Glomerular visceral epithelial cell (primary cell): ENCODE measurements around the gene ATRIP.
A peak's percentile ranks its signal among the peaks of the same experiment; 100 is the strongest.
"Not testable (repeated sequence)": the region's sequence is repeated elsewhere in the genome, so short reads cannot be mapped to it uniquely, and the experiment has no call there.

Experiments used
- DNase-seq: peaks from one replicate; pipeline ENCODE4 v3.0.0-alpha.2; 2016; ENCODE audit errors: extremely low spot score

ATRIP gene

DNA sequence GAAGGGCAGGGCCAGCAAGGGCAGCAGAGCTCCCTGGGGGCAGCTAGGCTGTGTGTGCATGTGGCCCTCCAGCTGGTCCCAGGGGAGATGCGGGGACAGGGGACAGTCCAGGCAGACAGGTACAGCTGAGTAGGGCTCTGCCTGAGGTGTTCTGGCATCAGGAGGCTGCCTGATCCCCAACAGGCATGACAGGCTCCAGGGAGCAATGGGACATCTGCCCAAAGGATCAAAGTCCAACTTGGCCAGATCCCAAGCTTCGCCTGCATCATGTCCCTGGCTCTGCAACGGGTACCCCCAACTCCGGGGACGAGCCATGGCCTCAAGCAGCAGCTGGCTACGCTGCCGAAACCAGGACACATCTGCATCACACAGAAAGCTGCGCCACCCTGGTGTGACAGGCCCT, 21.8 kb downstream of the ATRIP start:
- no peak for DNase-seq

GRCh38 chr3:48469046-48469915, 22.7 kb downstream of the ATRIP start:
- no peak for DNase-seq

- DNase-seq, result no peak
These were observed 23.7 kb downstream of the ATRIP start for GRCh38 chr3:48470286-48470685.

GRCh38 chr3:48472673-48472922, 26.1 kb downstream of the ATRIP start:
- no peak for DNase-seq

DNA sequence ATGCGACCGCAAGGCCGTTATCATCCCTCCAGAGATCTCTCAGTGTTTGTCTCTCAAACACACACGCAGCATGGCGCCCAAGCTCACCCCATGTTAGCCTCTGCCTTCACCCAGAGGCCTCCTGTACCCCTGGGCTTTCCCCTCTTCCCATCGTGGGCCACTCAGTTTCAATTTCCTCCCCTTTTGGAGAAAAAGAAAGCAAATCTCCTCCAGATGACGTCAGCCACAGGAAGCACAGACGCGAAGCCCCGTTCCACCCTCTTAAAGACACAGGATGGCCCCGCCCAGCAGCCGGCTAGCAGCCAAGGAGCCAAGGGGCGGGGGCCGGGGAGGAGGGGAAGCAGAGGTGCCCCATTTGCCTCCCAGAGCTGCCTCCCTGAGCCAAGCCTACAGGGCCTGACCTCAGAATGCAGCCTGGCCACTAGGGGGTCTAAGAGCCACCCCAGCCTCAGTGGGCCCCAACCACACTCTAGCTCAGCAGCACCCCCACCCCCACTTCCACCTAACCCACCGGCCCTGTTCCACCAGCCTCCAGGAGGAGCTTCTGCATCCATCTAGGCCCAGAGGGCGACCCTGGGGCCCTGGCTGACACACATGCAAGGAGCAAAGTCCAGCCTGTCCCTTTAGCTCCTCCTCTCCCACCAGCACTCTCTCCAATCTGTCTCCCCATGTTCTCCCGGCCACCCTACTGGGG, 26.5 kb downstream of the ATRIP start:
- peak; percentile 95 for DNase-seq

GRCh38 chr3:48473617-48473952, 27.0 kb downstream of the ATRIP start:
- DNase-seq, result no peak

- DNase-seq, result not testable (repeated sequence)
These were observed 27.5 kb downstream of the ATRIP start for GRCh38 chr3:48474031-48474430.

- DNase-seq, result no peak
These were observed 28.1 kb downstream of the ATRIP start for GRCh38 chr3:48474619-48475018.

GRCh38 chr3:48475188-48475587, 28.7 kb downstream of the ATRIP start:
- no peak for DNase-seq

DNA sequence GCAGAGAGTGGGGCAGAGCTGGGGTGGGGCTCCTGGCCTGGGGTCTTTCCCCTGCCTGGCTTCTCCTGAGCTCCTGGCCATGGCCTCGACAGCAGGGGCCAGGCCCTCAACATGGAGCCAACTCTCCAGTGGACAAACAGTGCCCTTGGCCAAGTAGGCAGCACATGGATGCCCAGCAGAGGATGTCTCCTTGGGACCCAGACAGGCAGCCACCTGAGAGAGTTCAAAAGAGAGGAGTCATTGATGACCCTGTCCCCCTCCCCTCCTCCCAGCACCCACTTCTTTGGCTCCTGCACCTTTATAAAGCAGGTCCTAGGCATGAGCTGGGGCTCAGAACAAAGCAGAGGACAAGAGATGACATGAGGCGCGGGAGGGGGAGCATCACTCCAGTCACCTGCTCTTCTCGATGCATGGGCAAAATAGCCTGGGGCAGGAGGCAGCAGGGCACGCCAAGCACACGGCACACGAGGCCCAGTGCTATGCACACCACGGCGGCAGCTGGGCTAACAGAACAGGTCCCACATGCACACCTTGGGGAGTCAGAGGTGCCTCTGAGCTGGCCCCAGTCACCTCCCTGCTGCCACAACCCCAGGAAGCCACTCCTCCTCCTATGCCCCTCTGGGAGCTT, 30.0 kb downstream of the ATRIP start:
- DNase-seq, result no peak

- DNase-seq, result no peak
These were observed 31.5 kb downstream of the ATRIP start for GRCh38 chr3:48477959-48478520.

- DNase-seq, result no peak
These were observed 32.4 kb downstream of the ATRIP start for GRCh38 chr3:48478626-48479555.

- DNase-seq, result not testable (repeated sequence)
These were observed 34.4 kb downstream of the ATRIP start for GRCh38 chr3:48480891-48481290.

GRCh38 chr3:48482822-48483221, 36.3 kb downstream of the ATRIP start:
- DNase-seq, result not testable (repeated sequence)

- no peak for DNase-seq
These were observed 40.4 kb downstream of the ATRIP start for GRCh38 chr3:48486952-48487351.

DNA sequence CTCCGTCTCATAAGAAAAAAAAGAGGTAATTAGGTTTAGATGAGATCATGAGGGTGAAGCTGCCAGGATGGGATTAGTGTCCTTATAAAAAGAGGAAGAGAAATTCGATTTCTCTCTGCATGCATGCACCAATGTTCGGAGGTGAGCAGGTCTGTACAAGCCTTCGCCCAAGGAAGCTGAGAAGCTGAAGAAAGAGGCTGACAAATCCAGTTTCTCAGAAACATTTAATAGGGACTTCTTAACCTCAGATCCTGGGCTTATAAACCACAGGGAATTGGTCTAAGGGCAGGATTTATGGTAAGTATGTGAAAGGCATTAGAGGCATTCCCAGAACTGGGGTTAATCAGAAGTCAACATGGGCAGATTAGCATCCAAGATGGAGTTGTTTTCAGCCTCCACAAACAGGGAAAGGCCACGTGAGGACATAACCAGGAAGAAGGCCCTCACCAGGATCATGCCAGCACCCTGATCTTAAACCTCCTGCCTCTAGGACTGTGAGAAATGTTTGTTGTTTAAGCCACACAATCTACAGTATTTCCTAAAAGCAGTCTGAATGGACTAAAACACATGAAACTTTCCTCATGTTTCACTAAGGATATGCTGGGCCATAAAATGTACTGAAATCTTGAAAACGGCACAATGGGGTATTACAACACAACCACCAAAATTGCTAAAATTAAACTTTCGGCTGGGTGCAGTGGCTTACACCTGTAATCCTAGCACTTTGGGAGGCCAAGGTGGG, 46.1 kb downstream of the ATRIP start:
- no peak for DNase-seq

GRCh38 chr3:48493203-48493501, 46.6 kb downstream of the ATRIP start:
- no peak for DNase-seq

GRCh38 chr3:48500656-48501055, 54.1 kb downstream of the ATRIP start:
- DNase-seq, result no peak

- DNase-seq, result no peak
These were observed 54.7 kb downstream of the ATRIP start for GRCh38 chr3:48501196-48501595.

- DNase-seq, result no peak
These were observed 55.6 kb downstream of the ATRIP start for GRCh38 chr3:48502121-48502520.

GRCh38 chr3:48502728-48503168, 56.2 kb downstream of the ATRIP start:
- no peak for DNase-seq
